Neutrophil (primary cell): Measurements from ENCODE around the gene ARMC7.
"Not testable (repeated sequence)": the region's sequence is repeated elsewhere in the genome, so short reads cannot be mapped to it uniquely, and the experiment has no call there.

Experiments used
- H3K27ac ChIP-seq: fragments of 200-600 bp; sonication (generic); 2 replicates; pipeline ENCODE4 v1.5.1; 2016; ENCODE audit warnings: mild to moderate bottlenecking, moderate library complexity
- H3K27me3 ChIP-seq: fragments of 200-600 bp; sonication (generic); 2 replicates; pipeline ENCODE4 v1.6.0; 2016; ENCODE audit warnings: mild to moderate bottlenecking
- H3K36me3 ChIP-seq: fragments of 200-600 bp; sonication (generic); 2 replicates; pipeline ENCODE4 v1.5.1; 2017
- H3K4me1 ChIP-seq, 2 experiments: fragments of 200-600 bp in 1 of 2; sonication (generic) in 1 of 2; 1 replicate in 1 of 2; 2 replicates in 1 of 2; pipeline versions ENCODE4 v1.5.1 to v1.6.1; 2013 to 2016; ENCODE audit warnings: low read depth in 1 of 2, low read length in 1 of 2, mild to moderate bottlenecking in 1 of 2, moderate library complexity in 1 of 2; ENCODE audit not compliant: control insufficient read depth in 1 of 2, insufficient read depth in 1 of 2
- H3K4me3 ChIP-seq, 2 experiments: fragments of 200-600 bp in 1 of 2; sonication (generic) in 1 of 2; 1 replicate in 1 of 2; 2 replicates in 1 of 2; pipeline ENCODE4 v1.5.1; 2013 to 2016; ENCODE audit warnings: low read depth in 1 of 2, low read length in 1 of 2, mild to moderate bottlenecking in 1 of 2, moderate library complexity in 1 of 2
- H3K9me3 ChIP-seq: fragments of 200-600 bp; sonication (generic); 2 replicates; pipeline ENCODE4 v1.5.1; 2016
- TF ChIP-seq, protein P1 (sequence below): fragments of 200-600 bp; sonication (generic); IDR thresholded peaks from 2 replicates; pipeline ENCODE4 v1.5.1; 2016; ENCODE audit warnings: antibody characterized with exemption

The ARMC7 gene

DNA sequence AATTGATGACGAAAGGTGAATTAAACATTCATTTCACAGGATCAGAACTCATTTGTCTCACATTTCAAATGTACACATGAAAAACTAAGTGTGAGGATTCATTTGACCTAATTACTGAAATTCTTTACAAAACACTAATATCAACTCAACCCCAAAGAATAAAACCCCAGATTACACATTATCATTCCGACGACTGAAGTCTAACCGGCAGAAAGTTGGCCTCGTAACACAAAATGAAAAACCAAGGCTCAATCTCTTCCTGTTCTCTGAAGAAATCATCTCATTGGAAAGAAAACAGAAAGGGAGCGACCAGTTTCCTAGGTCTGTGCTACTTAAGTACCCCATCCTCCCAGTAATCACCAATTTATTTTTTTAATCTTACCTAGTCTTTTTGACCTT lies 42.8 kb downstream of the ARMC7 start:
- Histone ChIP-seq H3K27me3 (no peaks in the 10 kb centered on the region), H3K4me3 (peak overlapping the region; percentile 90 to 93), H3K36me3 (peaks cover 12% of the 10 kb centered on the region), H3K27ac (peak overlapping the region; percentile 84), H3K4me1 (peaks cover 28 to 32% of the 10 kb centered on the region in 2 experiments), H3K9me3 (no peaks in the 10 kb centered on the region)
- TF ChIP-seq, protein P1, sequence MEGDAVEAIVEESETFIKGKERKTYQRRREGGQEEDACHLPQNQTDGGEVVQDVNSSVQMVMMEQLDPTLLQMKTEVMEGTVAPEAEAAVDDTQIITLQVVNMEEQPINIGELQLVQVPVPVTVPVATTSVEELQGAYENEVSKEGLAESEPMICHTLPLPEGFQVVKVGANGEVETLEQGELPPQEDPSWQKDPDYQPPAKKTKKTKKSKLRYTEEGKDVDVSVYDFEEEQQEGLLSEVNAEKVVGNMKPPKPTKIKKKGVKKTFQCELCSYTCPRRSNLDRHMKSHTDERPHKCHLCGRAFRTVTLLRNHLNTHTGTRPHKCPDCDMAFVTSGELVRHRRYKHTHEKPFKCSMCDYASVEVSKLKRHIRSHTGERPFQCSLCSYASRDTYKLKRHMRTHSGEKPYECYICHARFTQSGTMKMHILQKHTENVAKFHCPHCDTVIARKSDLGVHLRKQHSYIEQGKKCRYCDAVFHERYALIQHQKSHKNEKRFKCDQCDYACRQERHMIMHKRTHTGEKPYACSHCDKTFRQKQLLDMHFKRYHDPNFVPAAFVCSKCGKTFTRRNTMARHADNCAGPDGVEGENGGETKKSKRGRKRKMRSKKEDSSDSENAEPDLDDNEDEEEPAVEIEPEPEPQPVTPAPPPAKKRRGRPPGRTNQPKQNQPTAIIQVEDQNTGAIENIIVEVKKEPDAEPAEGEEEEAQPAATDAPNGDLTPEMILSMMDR = no peak

DNA sequence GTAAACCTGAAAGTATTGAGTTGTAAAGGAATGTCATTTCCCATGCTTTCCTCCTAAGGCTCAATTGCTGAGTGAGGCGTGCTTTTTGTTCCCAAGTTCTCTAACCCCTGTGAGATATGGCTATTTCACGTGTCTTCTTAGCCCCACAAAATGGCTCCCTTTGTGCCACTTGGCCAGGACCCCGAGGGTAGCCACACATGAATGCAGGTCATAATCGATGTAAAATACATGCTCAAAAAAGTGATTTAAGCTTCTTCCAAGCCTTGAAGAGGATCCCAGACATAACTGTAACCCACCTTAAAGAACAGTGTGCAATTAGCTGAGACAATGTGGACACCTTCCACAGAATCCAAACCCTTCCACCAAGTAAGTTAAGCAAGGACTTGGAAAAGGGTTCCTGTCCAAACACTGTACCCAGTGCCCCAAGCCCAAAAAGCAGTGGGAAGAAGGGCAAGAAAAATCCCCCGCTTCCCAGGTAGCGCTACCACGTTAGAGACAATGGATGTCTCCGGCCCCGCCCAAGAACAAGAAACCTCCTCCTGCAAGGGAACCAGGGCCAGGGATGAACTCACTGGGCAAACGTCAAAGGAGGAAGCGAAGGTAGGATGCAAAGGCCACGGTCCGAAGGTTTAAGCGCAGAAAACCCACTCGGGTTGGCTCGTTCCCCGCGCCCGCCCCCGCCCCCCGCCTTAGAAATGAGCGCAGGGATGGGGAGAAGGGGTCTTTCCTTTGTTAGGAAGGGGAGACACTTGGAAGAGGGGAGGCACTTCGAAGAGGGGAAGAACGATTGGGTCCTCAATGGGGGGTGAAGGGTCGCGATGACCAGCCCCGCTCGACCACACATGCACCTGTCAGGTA lies 43.4 kb downstream of the ARMC7 start:
- Histone ChIP-seq H3K4me3 (peak overlapping the region; percentile 90 to 93), H3K27ac (peak overlapping the region; percentile 84), H3K9me3 (no peaks in the 10 kb centered on the region), H3K36me3 (peaks cover 5% of the 10 kb centered on the region), H3K27me3 (no peaks in the 10 kb centered on the region), H3K4me1 (peaks cover 22 to 25% of the 10 kb centered on the region in 2 experiments)
- TF ChIP-seq, protein P1 = no peak

- H3K36me3 ChIP-seq = no peaks in the 10 kb centered on the region
- peak overlapping the region; percentile 84 for H3K27ac ChIP-seq
- peak overlapping the region; percentile 90 to 93 for H3K4me3 ChIP-seq
- H3K9me3 ChIP-seq = no peaks in the 10 kb centered on the region
- TF ChIP-seq, protein P1 = no peak
- no peaks in the 10 kb centered on the region for H3K27me3 ChIP-seq
- H3K4me1 ChIP-seq = peaks cover 20 to 23% of the 10 kb centered on the region in 2 experiments
Observed at GRCh38 chr17:75153780-75154194, 44.0 kb downstream of the ARMC7 start.

DNA sequence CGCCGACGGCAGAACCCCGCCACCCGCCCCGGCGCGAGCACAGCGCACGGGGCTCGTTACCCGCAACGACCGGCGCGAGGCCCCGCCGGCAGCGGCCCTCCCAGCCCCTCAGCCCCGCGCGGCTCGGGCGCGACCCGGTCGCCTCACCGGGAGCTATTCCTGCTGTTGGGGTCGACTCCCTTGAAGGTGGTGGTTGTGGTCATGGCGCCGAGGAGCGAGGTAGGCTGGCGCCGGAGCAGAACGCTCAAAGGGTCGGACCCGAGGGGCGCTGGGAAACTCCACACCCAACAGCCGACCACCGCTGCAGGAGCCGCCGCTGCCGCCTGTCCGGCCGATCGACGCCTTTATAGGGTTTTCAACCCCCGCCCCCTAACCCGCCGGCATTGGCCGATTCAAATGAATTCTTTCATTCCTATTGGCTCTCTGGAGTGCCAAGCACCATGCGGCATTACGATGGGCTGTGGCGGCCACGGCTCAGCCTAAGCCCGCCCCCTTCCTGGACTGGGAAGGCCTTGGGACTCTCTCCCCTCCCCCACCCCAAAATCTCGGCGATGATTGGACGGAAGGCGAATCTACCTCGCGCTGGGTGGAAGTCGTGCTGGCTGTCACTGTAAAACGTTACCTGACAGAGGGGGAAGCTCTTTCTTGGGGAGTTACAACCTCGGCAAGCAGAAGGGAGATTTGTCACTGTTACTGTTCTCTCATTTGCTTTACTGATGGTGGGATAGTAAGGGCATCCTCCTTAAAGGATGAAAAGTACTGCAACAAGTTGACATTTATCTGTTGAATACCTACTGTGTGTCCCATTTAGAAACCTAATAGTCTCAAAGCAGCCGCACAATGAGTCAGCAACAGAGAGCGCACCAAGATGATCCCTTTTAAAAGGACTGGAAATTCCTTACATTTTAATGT lies 44.7 kb downstream of the ARMC7 start, which contains the start of gene JPT1:
JPT1 (minus strand) TSS at position 318 of the 912 bp plus-strand sequence; CDS start at position 203, 115 bp downstream.
- H3K4me3 ChIP-seq = peak within 1 kb of the TSS; percentile 90 to 93
- no peaks in the 10 kb centered on the region for H3K9me3 ChIP-seq
- peaks cover 20 to 23% of the 10 kb centered on the region in 2 experiments for H3K4me1 ChIP-seq
- H3K36me3 ChIP-seq = no peaks in the 10 kb centered on the region
- no peaks in the 10 kb centered on the region for H3K27me3 ChIP-seq
- H3K27ac ChIP-seq = peak within 1 kb of the TSS; percentile 84
- TF ChIP-seq, protein P1 = no peak

GRCh38 chr17:75155191-75155601 lies 45.4 kb downstream of the ARMC7 start:
- Histone ChIP-seq H3K9me3 (no peaks in the 10 kb centered on the region), H3K36me3 (no peaks in the 10 kb centered on the region), H3K4me1 (peaks cover 20 to 23% of the 10 kb centered on the region in 2 experiments), H3K27me3 (no peaks in the 10 kb centered on the region), H3K27ac (peak overlapping the region; percentile 84), H3K4me3 (peak overlapping the region; percentile 90 to 93)
- TF ChIP-seq, protein P1 = no peak

GRCh38 chr17:75158480-75158879 lies 48.7 kb downstream of the ARMC7 start:
- H3K36me3 ChIP-seq, H3K27me3 ChIP-seq, H3K4me3 ChIP-seq, H3K27ac ChIP-seq, H3K9me3 ChIP-seq: not testable (repeated sequence)
- peaks cover 11 to 14% of the 10 kb centered on the region in 2 experiments for H3K4me1 ChIP-seq
